ENCODE measurements around the gene ANTXR2. TPM values are rescaled to one million over a fixed set of nuclear protein-coding genes. Genes with fewer than 3 reads are reported as not detected.

Gene ANTXR2
- total and polyA plus RNA-seq, 9 of the 15 experiments (the other 6 are each of a cell fraction or from before 2014, with no cell fraction given): 10.1 to 83.8 (median 60.3) TPM

- no peak for TF ChIP-seq MGA (IDR thresholded peaks at IDR 0.05)
- TF ChIP-seq NR0B1 (IDR thresholded peaks at IDR 0.05; ENCODE audit: partially characterized antibody): no peak
- peak; percentile 58; the same call in 1 of the 2 replicates for TF ChIP-seq ZNF311 (CRISPR knock-in tag; IDR thresholded peaks at IDR 0.05)
- TF ChIP-seq MAFG (tag; conservative IDR thresholded peaks at IDR 0.05): 0 out of 2 replicates have a peak, but pooled peaks have one; percentile 11
- TF ChIP-seq GATAD2A (IDR thresholded peaks at IDR 0.05): no peak
- TF ChIP-seq ZKSCAN8 (CRISPR knock-in tag; IDR thresholded peaks at IDR 0.05): no peak
- TF ChIP-seq VEZF1 (CRISPR knock-in tag; IDR thresholded peaks at IDR 0.05): no peak
- no peak for TF ChIP-seq ZNF717 (CRISPR knock-in tag; IDR thresholded peaks at IDR 0.05)
- no peak for TF ChIP-seq NR2C2 (CRISPR knock-in tag; IDR thresholded peaks at IDR 0.05)
- no peak for TF ChIP-seq NR2C2 (tag; IDR thresholded peaks at IDR 0.05)
- TF ChIP-seq SMARCA5 (IDR thresholded peaks at IDR 0.05): no peak
- no peak for TF ChIP-seq ZNF507 (tag; conservative IDR thresholded peaks at IDR 0.05)
- 0 out of 2 replicates have a peak, but pooled peaks have one; percentile 14 for TF ChIP-seq ZNF41 (CRISPR knock-in tag; conservative IDR thresholded peaks at IDR 0.05)
- TF ChIP-seq COPS2 (conservative IDR thresholded peaks at IDR 0.05): no peak
- TF ChIP-seq PKNOX1 (IDR thresholded peaks at IDR 0.05): no peak
Observed at GRCh38 chr4:80007745-80008149, 65.3 kb downstream of the ANTXR2 start (continued).

Data from K562 (cell line).